Measurements from ENCODE around the gene FARS2.

FARS2 gene

DNA sequence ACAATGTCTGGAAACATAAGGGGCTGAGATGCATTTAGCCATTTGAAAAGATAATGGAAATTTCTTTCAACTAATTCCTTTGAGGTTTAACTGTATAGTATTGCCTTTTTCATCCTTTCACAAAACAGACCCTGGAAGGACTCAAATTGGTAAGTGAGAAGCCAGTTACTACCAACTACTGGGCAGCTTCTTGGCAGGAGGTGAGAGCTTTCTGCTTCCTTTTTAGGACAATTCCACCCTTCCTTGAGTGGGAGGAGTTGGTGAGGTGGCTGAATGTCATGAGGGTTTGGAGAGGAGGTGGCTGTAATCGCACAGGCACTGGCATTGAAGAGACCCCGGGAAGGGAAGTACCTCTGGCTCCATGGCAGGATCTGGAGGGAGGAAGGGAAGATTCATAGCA is 404.4 kb downstream of the FARS2 start:
- DNase-seq (ENCODE audit: low read depth, low spot score): no peak
- in situ Hi-C loops (cut with HindIII; ENCODE audit: low sequenced_read_pairs): no loop called here
- TF ChIP-seq, protein P1, sequence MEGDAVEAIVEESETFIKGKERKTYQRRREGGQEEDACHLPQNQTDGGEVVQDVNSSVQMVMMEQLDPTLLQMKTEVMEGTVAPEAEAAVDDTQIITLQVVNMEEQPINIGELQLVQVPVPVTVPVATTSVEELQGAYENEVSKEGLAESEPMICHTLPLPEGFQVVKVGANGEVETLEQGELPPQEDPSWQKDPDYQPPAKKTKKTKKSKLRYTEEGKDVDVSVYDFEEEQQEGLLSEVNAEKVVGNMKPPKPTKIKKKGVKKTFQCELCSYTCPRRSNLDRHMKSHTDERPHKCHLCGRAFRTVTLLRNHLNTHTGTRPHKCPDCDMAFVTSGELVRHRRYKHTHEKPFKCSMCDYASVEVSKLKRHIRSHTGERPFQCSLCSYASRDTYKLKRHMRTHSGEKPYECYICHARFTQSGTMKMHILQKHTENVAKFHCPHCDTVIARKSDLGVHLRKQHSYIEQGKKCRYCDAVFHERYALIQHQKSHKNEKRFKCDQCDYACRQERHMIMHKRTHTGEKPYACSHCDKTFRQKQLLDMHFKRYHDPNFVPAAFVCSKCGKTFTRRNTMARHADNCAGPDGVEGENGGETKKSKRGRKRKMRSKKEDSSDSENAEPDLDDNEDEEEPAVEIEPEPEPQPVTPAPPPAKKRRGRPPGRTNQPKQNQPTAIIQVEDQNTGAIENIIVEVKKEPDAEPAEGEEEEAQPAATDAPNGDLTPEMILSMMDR (IDR thresholded peaks at IDR 0.05; ENCODE audit: low read depth, low read length): no peak
- no peak overlapping the region for H3K4me3 ChIP-seq (ENCODE audit: low read depth, low read length)

DNA sequence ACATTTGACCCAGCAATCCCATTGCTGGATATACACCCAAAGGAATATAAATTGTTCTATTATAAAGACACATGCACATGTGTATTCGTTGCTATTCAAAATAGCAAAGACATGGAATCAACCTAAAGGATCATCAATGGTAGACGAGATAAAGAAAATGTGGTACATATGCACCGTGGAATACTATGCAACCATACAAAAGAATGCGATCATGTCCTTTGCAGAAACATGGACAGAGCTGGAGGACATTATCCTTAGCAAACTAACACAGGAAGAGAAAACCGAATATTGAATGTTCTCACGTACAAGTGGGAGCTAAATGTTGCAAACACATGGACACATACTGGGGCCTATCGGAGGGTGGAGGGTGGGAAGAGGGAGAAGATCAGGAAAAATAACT is 405.4 kb downstream of the FARS2 start:
- in situ Hi-C loops (cut with HindIII; ENCODE audit: low sequenced_read_pairs): no loop called here
- no peak for DNase-seq (ENCODE audit: low read depth, low spot score)
- H3K4me3 ChIP-seq (ENCODE audit: low read depth, low read length): no peak overlapping the region
- TF ChIP-seq, protein P1 (IDR thresholded peaks at IDR 0.05; ENCODE audit: low read depth, low read length): no peak

DNA sequence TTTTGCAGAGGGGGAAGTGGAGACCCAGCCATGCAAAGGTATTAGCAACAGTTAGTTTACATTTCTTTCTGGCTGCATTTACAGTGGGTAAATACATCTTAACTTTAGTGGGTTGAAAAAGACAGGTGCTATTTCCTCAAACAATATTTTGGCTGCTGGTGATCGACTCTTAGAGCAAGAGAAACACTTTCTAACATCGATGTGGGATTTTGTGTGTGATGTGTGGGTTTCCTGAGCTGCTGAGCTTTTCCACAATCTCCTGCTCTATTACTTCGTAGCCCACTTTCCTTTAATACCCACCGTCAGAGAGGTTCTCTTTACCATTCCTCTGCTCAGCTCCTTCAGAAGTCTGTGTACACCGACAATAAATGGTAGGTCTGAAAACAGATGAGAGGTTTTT is 406.4 kb downstream of the FARS2 start:
- in situ Hi-C loops (cut with HindIII; ENCODE audit: low sequenced_read_pairs): no loop called here
- TF ChIP-seq, protein P1 (IDR thresholded peaks at IDR 0.05; ENCODE audit: low read depth, low read length): no peak
- no peak for DNase-seq (ENCODE audit: low read depth, low spot score)
- no peak overlapping the region for H3K4me3 ChIP-seq (ENCODE audit: low read depth, low read length)

GRCh38 chr6:5670381-5670780 is 409.1 kb downstream of the FARS2 start:
- no peak overlapping the region for H3K4me3 ChIP-seq (ENCODE audit: low read depth, low read length)
- no peak for DNase-seq (ENCODE audit: low read depth, low spot score)
- in situ Hi-C loops (cut with HindIII; ENCODE audit: low sequenced_read_pairs): no loop called here
- TF ChIP-seq, protein P1 (IDR thresholded peaks at IDR 0.05; ENCODE audit: low read depth, low read length): no peak

- no peak overlapping the region for H3K4me3 ChIP-seq (ENCODE audit: low read depth, low read length)
- peak; percentile 38 for DNase-seq (ENCODE audit: low read depth, low spot score)
- TF ChIP-seq, protein P1 (IDR thresholded peaks at IDR 0.05; ENCODE audit: low read depth, low read length): no peak
- in situ Hi-C loops (cut with HindIII; ENCODE audit: low sequenced_read_pairs): no loop called here
Observed at GRCh38 chr6:5670811-5671561, 409.7 kb downstream of the FARS2 start.

DNA sequence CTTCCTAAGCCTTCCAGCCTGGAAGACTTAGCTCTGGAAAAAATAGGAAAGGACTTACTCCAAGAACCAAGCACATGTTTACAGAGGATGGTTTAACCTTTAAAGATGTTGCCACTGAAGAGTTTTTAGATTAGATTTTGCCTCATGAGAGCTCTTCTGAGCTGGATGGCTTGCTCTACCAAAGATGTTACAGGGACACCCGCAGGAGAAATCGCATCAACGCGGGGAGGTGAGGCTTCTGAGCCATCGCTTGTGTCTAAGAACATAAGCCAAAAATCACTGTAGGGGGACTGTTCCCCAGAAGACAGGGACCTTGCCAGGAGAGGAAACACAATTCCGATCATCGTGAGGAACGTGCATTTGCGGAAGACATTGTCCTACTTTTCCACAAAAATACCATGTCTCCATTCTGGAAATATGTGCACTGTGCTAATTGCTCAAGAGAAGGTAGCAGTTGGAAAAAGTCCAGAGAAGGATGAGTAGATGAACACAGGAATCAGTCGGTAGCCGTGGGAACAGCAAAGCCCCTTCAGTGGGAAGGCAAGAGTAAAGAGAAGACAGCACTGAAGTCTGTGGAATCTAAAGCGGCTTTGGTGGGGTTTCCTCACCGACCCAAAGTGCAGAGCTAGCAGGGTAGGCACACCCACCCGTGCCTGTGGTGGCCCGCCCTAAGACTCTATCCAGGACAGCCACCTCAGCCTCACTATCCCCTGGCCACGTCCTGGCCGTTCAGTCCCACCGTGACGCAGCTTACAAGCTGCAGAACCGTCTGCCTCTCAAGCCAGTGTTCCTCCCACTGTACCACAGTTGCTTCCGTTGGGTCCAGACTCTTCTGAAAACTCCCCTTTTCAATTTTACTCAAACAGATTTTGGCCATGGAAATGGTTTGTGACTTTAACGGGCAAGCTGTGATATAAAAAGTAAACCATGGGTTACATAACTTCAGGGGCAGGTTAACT is 410.6 kb downstream of the FARS2 start:
- TF ChIP-seq, protein P1 (IDR thresholded peaks at IDR 0.05; ENCODE audit: low read depth, low read length): no peak
- H3K4me3 ChIP-seq (ENCODE audit: low read depth, low read length): no peak overlapping the region
- in situ Hi-C loops (cut with HindIII; ENCODE audit: low sequenced_read_pairs): no loop called here
- DNase-seq (ENCODE audit: low read depth, low spot score): no peak

All from astrocyte of the spinal cord (primary cell).